SK-N-MC (cell line): ENCODE results near the gene ABCB11.

Experiments used
- EZH2 ChIP-seq: fragments of 200-600 bp; sonication (generic); IDR thresholded peaks from one replicate; pipeline ENCODE4 v1.6.1; 2017; ENCODE audit warnings: antibody characterized with exemption
- FOXP2 ChIP-seq: optimal IDR thresholded peaks from 2 replicates; pipeline ENCODE3; 2011; ENCODE audit warnings: mild to moderate bottlenecking, moderate library complexity; ENCODE audit not compliant: insufficient read depth; ENCODE audit errors: extremely low read length, control extremely low read depth
- POLR2AphosphoS5 ChIP-seq: IDR thresholded peaks from 2 replicates; pipeline ENCODE4 v1.6.1; 2012; ENCODE audit warnings: mild to moderate bottlenecking, low read depth, low read length, borderline replicate concordance

DNA sequence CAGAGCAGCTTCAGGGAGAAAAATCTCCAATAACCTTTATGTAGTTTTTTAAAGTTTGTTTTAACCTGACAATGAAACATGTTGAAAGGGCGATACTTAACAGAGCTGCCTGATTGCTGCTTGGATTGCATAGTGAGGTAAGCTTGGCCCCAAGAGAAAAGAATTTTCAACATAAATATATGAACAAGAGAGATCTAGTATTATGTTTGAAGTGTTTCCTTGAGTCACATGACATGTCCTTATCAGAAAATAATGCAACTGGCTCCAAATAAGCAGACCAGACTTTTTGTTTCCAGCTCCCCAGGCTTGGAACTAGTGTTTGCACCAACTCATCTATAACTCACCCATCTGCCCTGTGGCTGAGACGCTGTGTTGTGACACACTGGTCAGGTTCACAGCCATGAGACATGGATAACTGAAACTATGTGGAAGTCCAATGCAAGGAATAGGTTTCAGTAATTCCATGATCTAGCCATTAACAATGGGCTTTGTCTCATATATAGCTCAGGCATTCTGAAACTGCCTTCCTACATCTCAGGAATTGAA lies 44.7 kb downstream of the ABCB11 start:
- no peak for TF ChIP-seq EZH2
- TF ChIP-seq POLR2AphosphoS5: no peak
- no peak for TF ChIP-seq FOXP2
